HepG2 (cell line): ENCODE results near the gene CPLANE1. TPM values are rescaled to one million over a fixed set of nuclear protein-coding genes. Genes with fewer than 3 reads are reported as not detected.

Experiments used
- ATAC-seq: fragments of 200-7000 bp; cut with Tn5 transposase; 3 replicates; pipeline ENCODE4 v1.9.1; 2020; ENCODE audit warnings: mild to moderate bottlenecking, moderate library complexity
- BruUV-seq: library from RNA; stranded (reverse); fragments of 400-500 nt; replicated peaks from 2 replicates; lab custom pipeline; 2021; lab: Mats Ljungman, UMichigan
- CTCF ChIA-PET: fragments of 300-600 bp; formaldehyde crosslinking; extraction: SDS; loops from one replicate; lab custom pipeline; 2021; ENCODE audit warnings: low total read pairs, inconsistent platforms, low intra/inter-chr PET ratio; lab: Yijun Ruan, JAX
- POLR2A ChIA-PET: fragments of 350-600 bp; sonication (Branson Sonifier 250); formaldehyde crosslinking; loops from one replicate; lab custom pipeline; 2020; ENCODE audit warnings: antibody characterized with exemption, inconsistent platforms; lab: Yijun Ruan, JAX
- DNase-seq: peaks from one replicate; pipeline ENCODE4 v3.0.0-alpha.2; 2015; ENCODE audit warnings: low spot score
- FAIRE-seq: peaks from 3 replicates; lab custom pipeline; 2011; peaks lifted over from hg19 to GRCh38; lab: Jason Lieb, UNC
- H2AFZ ChIP-seq: one replicate; pipeline ENCODE4 v1.6.1; 2011; ENCODE audit warnings: low read length, inconsistent platforms
- H3K27ac ChIP-seq: fragments of 300-600 bp; 3 replicates; pipeline ENCODE4 v1.8.0; 2011; ENCODE audit warnings: mixed run types, mild to moderate bottlenecking, mixed read lengths, low read length, inconsistent platforms; ENCODE audit not compliant: insufficient read depth; ENCODE audit errors: extremely low read length
- H3K27me3 ChIP-seq, 2 experiments: fragments of 200-600 bp in 1 of 2; 2 replicates in 1 of 2; 3 replicates in 1 of 2; pipeline versions ENCODE4 v1.6.0 to v1.8.0; 2011; ENCODE audit warnings: low read length in 2 of 2, mild to moderate bottlenecking in 2 of 2, moderate library complexity in 2 of 2, inconsistent platforms in 1 of 2; ENCODE audit not compliant: insufficient read depth in 2 of 2, control insufficient read depth in 1 of 2
- H3K36me3 ChIP-seq, 2 experiments: fragments of 200-600 bp in 1 of 2; replicated peaks in 1 of 2; 2 replicates in 1 of 2; 3 replicates in 1 of 2; pipeline versions ENCODE4 v1.5.1 to v1.8.0; 2011; ENCODE audit warnings: low read length in 2 of 2, inconsistent platforms in 1 of 2; ENCODE audit not compliant: insufficient read depth in 2 of 2, control insufficient read depth in 1 of 2
- H3K4me1 ChIP-seq: 2 replicates; pipeline ENCODE4 v1.5.1; 2012; ENCODE audit warnings: low read length, inconsistent platforms; ENCODE audit not compliant: insufficient read depth
- H3K4me2 ChIP-seq: 2 replicates; pipeline ENCODE4 v1.6.0; 2011; ENCODE audit warnings: low read depth, low read length, inconsistent platforms
- H3K4me3 ChIP-seq, 3 experiments: fragments of 200-600 bp in 1 of 3; sonication (generic), shearing (Covaris generic) in 1 of 3; replicated peaks in 1 of 3; 2 replicates each; pipeline ENCODE4 v1.5.1; 2011 to 2016; ENCODE audit warnings: low read length in 3 of 3, inconsistent platforms in 2 of 3, low read depth in 2 of 3, mild to moderate bottlenecking in 2 of 3, control low read depth in 1 of 3, mixed read lengths in 1 of 3; ENCODE audit not compliant: insufficient read depth in 1 of 3
- H3K79me2 ChIP-seq: one replicate; pipeline ENCODE4 v1.6.1; 2011; ENCODE audit warnings: low read length, inconsistent platforms; ENCODE audit not compliant: insufficient read depth
- H3K9ac ChIP-seq: 2 replicates; pipeline ENCODE4 v1.6.0; 2011; ENCODE audit warnings: mild to moderate bottlenecking, low read depth, low read length, inconsistent platforms; ENCODE audit not compliant: insufficient read depth
- H3K9me3 ChIP-seq: 2 replicates; pipeline ENCODE4 v1.5.1; 2012; ENCODE audit warnings: mild to moderate bottlenecking, low read length
- H4K20me1 ChIP-seq: 2 replicates; pipeline ENCODE4 v1.6.0; 2011; ENCODE audit warnings: inconsistent platforms, mild to moderate bottlenecking, low read length, moderate library complexity; ENCODE audit not compliant: insufficient read depth
- EZH2 ChIP-seq: conservative IDR thresholded peaks from 2 replicates; pipeline ENCODE4 v1.6.1; 2012; ENCODE audit warnings: mild to moderate bottlenecking, low read depth, low read length, moderate library complexity
- HMG20B ChIP-seq: conservative IDR thresholded peaks from 2 replicates; pipeline ENCODE4 v1.6.1; 2016; ENCODE audit warnings: missing genetic modification reagents, missing compliant biosample characterization
- HNF1B ChIP-seq: sonication (generic); formaldehyde crosslinking; IDR thresholded peaks from 2 replicates; pipeline ENCODE4 v1.5.1; 2020; ENCODE audit warnings: mild to moderate bottlenecking, moderate library complexity, missing genetic modification reagents
- KAT2B ChIP-seq: fragments of 150-350 bp; IDR thresholded peaks from 2 replicates; pipeline ENCODE4 v1.6.1; 2014; ENCODE audit warnings: low read depth, low read length, borderline replicate concordance
- MNT ChIP-seq: fragments of 450-650 bp; IDR thresholded peaks from 2 replicates; pipeline ENCODE4 v1.6.1; 2016
- TRIM22 ChIP-seq: fragments of 450-650 bp; IDR thresholded peaks from 2 replicates; pipeline ENCODE4 v1.6.1; 2017
- ZNF253 ChIP-seq: sonication (generic); formaldehyde crosslinking; IDR thresholded peaks from 2 replicates; pipeline ENCODE4 v1.8.0; 2022; ENCODE audit warnings: mild to moderate bottlenecking, missing genetic modification reagents, borderline replicate concordance
- ZNF292 ChIP-seq: sonication (generic); formaldehyde crosslinking; IDR thresholded peaks from 2 replicates; pipeline ENCODE4 v1.8.1; 2022; ENCODE audit warnings: mild to moderate bottlenecking, low read depth, missing genetic modification reagents, borderline replicate concordance
- ZNF503 ChIP-seq: sonication (generic); formaldehyde crosslinking; IDR thresholded peaks from 2 replicates; pipeline ENCODE4 v1.4.0; 2020; ENCODE audit warnings: missing genetic modification reagents
- WGBS: methylation state at CpG from one replicate; pipeline ENCODE4 v1.1.6; 2017; ENCODE audit warnings: low lambda C conversion rate; 5-methylcytosine and 5-hydroxymethylcytosine counted together
- in situ Hi-C: cut with HindIII; loops from 2 replicates; pipeline ENCODE4 v1.10.0; 2017; ENCODE audit warnings: low pct_unique_long_range_greater_than_20kb; ENCODE audit not compliant: extremely low pct_ligation_motif_present
- intact Hi-C: fragments of 100-400 bp; cut with micrococcal nuclease; formaldehyde crosslinking; loops from one replicate; pipeline ENCODE4 v1.10.0; 2022; ENCODE audit not compliant: unreplicated experiment
- polyA plus RNA-seq, 8 experiments: library from polyadenylated mRNA; depleted of rRNA in 3 of 8; stranded (reverse) in 7 of 8; unstranded in 1 of 8; fragments of >200 nt; fragmentation: Illumina TruSeq in 4 of 8; extraction: Trizol in 4 of 8; gene quantifications; 2 replicates each; pipeline versions ENCODE4 v1.2.1 to v1.2.3, GENCODE V29; 2011 to 2016; ENCODE audit warnings: low read depth in 4 of 8, missing spikeins in 1 of 8, mixed read lengths in 1 of 8; ENCODE audit not compliant: insufficient read depth in 1 of 8
- total RNA-seq, 5 experiments: library from RNA; depleted of rRNA; stranded (reverse); fragments of >200 nt; fragmentation: Illumina TruSeq; extraction: Trizol; gene quantifications; 2 replicates each; pipeline ENCODE4 v1.2.3, GENCODE V29; 2016; ENCODE audit warnings: low read depth in 1 of 5

Gene CPLANE1
- total and polyA plus RNA-seq, 2 of the 13 experiments (the other 11 are each of a cell fraction or from before 2014, with no cell fraction given) = 6.3 to 9.9 TPM

GRCh38 chr5:37172957-37173356 is 76.2 kb downstream of the CPLANE1 start:
- ChIA-PET CTCF (no interaction called here), POLR2A (no interaction called here)
- Histone ChIP-seq H3K9ac (no peak overlapping the region), H3K4me2 (no peak overlapping the region), H3K27ac (no peak overlapping the region), H4K20me1 (no peaks in the 10 kb centered on the region), H3K4me1 (no peaks in the 10 kb centered on the region), H3K36me3 (peaks cover 7 to 32% of the 10 kb centered on the region in 2 experiments; a peak in 4 of 5 replicates), H2AFZ (no peak overlapping the region), H3K27me3 (no peaks in the 10 kb centered on the region), H3K79me2 (no peaks in the 10 kb centered on the region), H3K4me3 (no peak overlapping the region), H3K9me3 (no peaks in the 10 kb centered on the region)
- FAIRE-seq (no peak), ATAC-seq (no peak), DNase-seq (no peak)
- BruUV-seq = no TSS peak
- 97% methylated on average over 2 of the region's 2 CpGs for WGBS
- intact Hi-C loops (no loop called here), in situ Hi-C loops (no loop called here)
- no peak for TF ChIP-seq ZNF503 (CRISPR knock-in tag)
- no peak for TF ChIP-seq EZH2
- no peak for TF ChIP-seq ZNF253
- TF ChIP-seq HNF1B = no peak
- TF ChIP-seq KAT2B = no peak
- no peak for TF ChIP-seq MNT
- TF ChIP-seq HMG20B (CRISPR knock-in tag) = no peak
- TF ChIP-seq ZNF292 (CRISPR knock-in tag) = no peak
- no peak for TF ChIP-seq TRIM22
